Measurements from ENCODE around the gene KCTD1.

KCTD1 gene

GRCh38 chr18:26479681-26480079, 68.7 kb downstream of the KCTD1 start:
- no peak for DNase-seq

- DNase-seq: no peak
Observed at GRCh38 chr18:26479065-26479680, 69.2 kb downstream of the KCTD1 start.

- DNase-seq: no peak
Observed at GRCh38 chr18:26477828-26478466, 70.4 kb downstream of the KCTD1 start.

- no peak for DNase-seq
Observed at GRCh38 chr18:26476697-26477096, 71.7 kb downstream of the KCTD1 start.

GRCh38 chr18:26474542-26474941, 73.8 kb downstream of the KCTD1 start:
- no peak for DNase-seq

- no peak for DNase-seq
Observed at GRCh38 chr18:26473672-26474071, 74.7 kb downstream of the KCTD1 start.

GRCh38 chr18:26471826-26472225, 76.5 kb downstream of the KCTD1 start:
- DNase-seq: no peak

GRCh38 chr18:26471027-26471426, 77.3 kb downstream of the KCTD1 start:
- no peak for DNase-seq

GRCh38 chr18:26470011-26470637, 78.2 kb downstream of the KCTD1 start:
- no peak for DNase-seq

GRCh38 chr18:26468931-26469340, 79.4 kb downstream of the KCTD1 start:
- no peak for DNase-seq

- DNase-seq: no peak
Observed at GRCh38 chr18:26466026-26466425, 82.3 kb downstream of the KCTD1 start.

- DNase-seq: no peak
Observed at GRCh38 chr18:26465431-26465830, 82.9 kb downstream of the KCTD1 start.

GRCh38 chr18:26464128-26465011, 84.0 kb downstream of the KCTD1 start:
- no peak for DNase-seq

- DNase-seq: no peak
Observed at GRCh38 chr18:26462355-26462754, 86.0 kb downstream of the KCTD1 start.

GRCh38 chr18:26461405-26461804, 86.9 kb downstream of the KCTD1 start:
- no peak for DNase-seq

- DNase-seq: no peak
Observed at GRCh38 chr18:26460449-26461091, 87.8 kb downstream of the KCTD1 start.

GRCh38 chr18:26459884-26460283, 88.5 kb downstream of the KCTD1 start:
- DNase-seq: no peak

- no peak for DNase-seq
Observed at GRCh38 chr18:26459340-26459739, 89.0 kb downstream of the KCTD1 start.

- DNase-seq: no peak
Observed at GRCh38 chr18:26458526-26459232, 89.7 kb downstream of the KCTD1 start.

GRCh38 chr18:26457611-26458353, 90.6 kb downstream of the KCTD1 start:
- DNase-seq: no peak

GRCh38 chr18:26457195-26457594, 91.2 kb downstream of the KCTD1 start:
- no peak for DNase-seq
